Measurements from ENCODE around the gene ECI2. TPM values are rescaled to one million over a fixed set of nuclear protein-coding genes. Genes with fewer than 3 reads are reported as not detected.
A peak's percentile ranks its signal among the peaks of the same experiment; 100 is the strongest.

The ECI2 gene
- total RNA-seq, 1 experiment from 2014 or later, result 38.4 TPM

GRCh38 chr6:4145083-4145482, 9.7 kb upstream of the ECI2 start:
- H3K4me1 Mint-ChIP-seq (ENCODE audit: insufficient read depth, unreplicated experiment), result no peaks in the 10 kb centered on the region
- ChIA-PET CTCF (interaction anchor here (2.2 kb wide), 1 partner anchor 11 kb away, joined by 10 read pairs; no protein-coding TSS in a partner anchor), POLR2A (interaction anchor here (1.4 kb wide), 1 partner anchor 8 kb away, joined by 5 read pairs; no protein-coding TSS in a partner anchor)
- BruUV-seq (replicated peaks), result no TSS peak
- no peak overlapping the region for H3K27ac Mint-ChIP-seq (ENCODE audit: low read depth, unreplicated experiment)
- H3K27me3 Mint-ChIP-seq (ENCODE audit: insufficient read depth, unreplicated experiment), result no peaks in the 10 kb centered on the region
- intact Hi-C loops (cut with micrococcal nuclease), result no loop called here
- no peak for DNase-seq (ENCODE audit: unreplicated experiment)
- no peaks in the 10 kb centered on the region for H3K36me3 Mint-ChIP-seq (ENCODE audit: insufficient read depth, unreplicated experiment)
- peaks cover 17% of the 10 kb centered on the region for H3K9me3 Mint-ChIP-seq (ENCODE audit: unreplicated experiment)
- H3K4me3 Mint-ChIP-seq (ENCODE audit: unreplicated experiment), result no peak overlapping the region
- TF ChIP-seq CTCF (IDR thresholded peaks at IDR 0.05; ENCODE audit: unreplicated experiment), result no peak

- CTCF ChIA-PET, result interaction anchor here (0.7 to 1.0 kb wide), 2 partner anchors 18 to 84 kb away, joined by 3 read pairs; no protein-coding TSS in a partner anchor
- no peaks in the 10 kb centered on the region for H3K36me3 Mint-ChIP-seq (ENCODE audit: insufficient read depth, unreplicated experiment)
- no peak for DNase-seq (ENCODE audit: unreplicated experiment)
- H3K27me3 Mint-ChIP-seq (ENCODE audit: insufficient read depth, unreplicated experiment), result no peaks in the 10 kb centered on the region
- H3K4me1 Mint-ChIP-seq (ENCODE audit: insufficient read depth, unreplicated experiment), result peaks cover 7% of the 10 kb centered on the region
- no peak overlapping the region for H3K4me3 Mint-ChIP-seq (ENCODE audit: unreplicated experiment)
- H3K27ac Mint-ChIP-seq (ENCODE audit: low read depth, unreplicated experiment), result no peak overlapping the region
- no TSS peak for BruUV-seq (replicated peaks)
- POLR2A ChIA-PET, result no interaction called here
- intact Hi-C loops (cut with micrococcal nuclease), result no loop called here
- TF ChIP-seq CTCF (IDR thresholded peaks at IDR 0.05; ENCODE audit: unreplicated experiment), result no peak
- peaks cover 16% of the 10 kb centered on the region for H3K9me3 Mint-ChIP-seq (ENCODE audit: unreplicated experiment)
Measured at GRCh38 chr6:4139272-4139671, 3.9 kb upstream of the ECI2 start.

GRCh38 chr6:4138186-4138585, 2.8 kb upstream of the ECI2 start:
- no peak for DNase-seq (ENCODE audit: unreplicated experiment)
- peaks cover 13% of the 10 kb centered on the region for H3K9me3 Mint-ChIP-seq (ENCODE audit: unreplicated experiment)
- POLR2A ChIA-PET, result no interaction called here
- CTCF ChIA-PET, result interaction anchor here (0.7 to 2.3 kb wide), 5 partner anchors 17 to 866 kb away, joined by 3 to 15 read pairs (median 5); partner anchors contain the start of gene RPP40
- H3K4me3 Mint-ChIP-seq (ENCODE audit: unreplicated experiment), result no peak overlapping the region
- H3K36me3 Mint-ChIP-seq (ENCODE audit: insufficient read depth, unreplicated experiment), result no peaks in the 10 kb centered on the region
- no peak for TF ChIP-seq CTCF (IDR thresholded peaks at IDR 0.05; ENCODE audit: unreplicated experiment)
- H3K4me1 Mint-ChIP-seq (ENCODE audit: insufficient read depth, unreplicated experiment), result peaks cover 18% of the 10 kb centered on the region
- no peaks in the 10 kb centered on the region for H3K27me3 Mint-ChIP-seq (ENCODE audit: insufficient read depth, unreplicated experiment)
- BruUV-seq (replicated peaks), result no TSS peak
- H3K27ac Mint-ChIP-seq (ENCODE audit: low read depth, unreplicated experiment), result no peak overlapping the region
- intact Hi-C loops (cut with micrococcal nuclease), result no loop called here

GRCh38 chr6:4136354-4136831, 1.0 kb upstream of the ECI2 start:
- ChIA-PET POLR2A (interaction anchor here (0.7 to 4.8 kb wide), 12 partner anchors 9 to 370 kb away, joined by 3 to 47 read pairs (median 5); a partner anchor contains a TSS), CTCF (interaction anchor here (0.7 to 2.3 kb wide), 5 partner anchors 13 to 82 kb away, joined by 3 to 15 read pairs (median 5); no protein-coding TSS in a partner anchor)
- BruUV-seq (replicated peaks), result TSS peak; percentile 47
- Mint-ChIP-seq H3K9me3 (ENCODE audit: unreplicated experiment) (no peaks in the 10 kb centered on the region), H3K27ac (ENCODE audit: low read depth, unreplicated experiment) (peak overlapping the region; percentile 35), H3K27me3 (ENCODE audit: insufficient read depth, unreplicated experiment) (no peaks in the 10 kb centered on the region), H3K36me3 (ENCODE audit: insufficient read depth, unreplicated experiment) (no peaks in the 10 kb centered on the region), H3K4me3 (ENCODE audit: unreplicated experiment) (peak overlapping the region; percentile 90), H3K4me1 (ENCODE audit: insufficient read depth, unreplicated experiment) (peaks cover 19% of the 10 kb centered on the region)
- no peak for DNase-seq (ENCODE audit: unreplicated experiment)
- intact Hi-C loops (cut with micrococcal nuclease), result no loop called here
- TF ChIP-seq CTCF (IDR thresholded peaks at IDR 0.05; ENCODE audit: unreplicated experiment), result no peak

Measured in MCF 10A (cell line).